GM21528 (cell line): Measurements from ENCODE around the gene ZNF346.
"Not testable (repeated sequence)": the region's sequence is repeated elsewhere in the genome, so short reads cannot be mapped to it uniquely, and the experiment has no call there.

Experiments
- ATAC-seq: cut with Tn5 transposase; IDR thresholded peaks from one replicate; pipeline ENCODE4 v1.9.1; 2021; ENCODE audit warnings: mild to moderate bottlenecking, moderate library complexity; ENCODE audit not compliant: unreplicated experiment, low FRiP score

Gene ZNF346, protein sequence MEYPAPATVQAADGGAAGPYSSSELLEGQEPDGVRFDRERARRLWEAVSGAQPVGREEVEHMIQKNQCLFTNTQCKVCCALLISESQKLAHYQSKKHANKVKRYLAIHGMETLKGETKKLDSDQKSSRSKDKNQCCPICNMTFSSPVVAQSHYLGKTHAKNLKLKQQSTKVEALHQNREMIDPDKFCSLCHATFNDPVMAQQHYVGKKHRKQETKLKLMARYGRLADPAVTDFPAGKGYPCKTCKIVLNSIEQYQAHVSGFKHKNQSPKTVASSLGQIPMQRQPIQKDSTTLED

DNA sequence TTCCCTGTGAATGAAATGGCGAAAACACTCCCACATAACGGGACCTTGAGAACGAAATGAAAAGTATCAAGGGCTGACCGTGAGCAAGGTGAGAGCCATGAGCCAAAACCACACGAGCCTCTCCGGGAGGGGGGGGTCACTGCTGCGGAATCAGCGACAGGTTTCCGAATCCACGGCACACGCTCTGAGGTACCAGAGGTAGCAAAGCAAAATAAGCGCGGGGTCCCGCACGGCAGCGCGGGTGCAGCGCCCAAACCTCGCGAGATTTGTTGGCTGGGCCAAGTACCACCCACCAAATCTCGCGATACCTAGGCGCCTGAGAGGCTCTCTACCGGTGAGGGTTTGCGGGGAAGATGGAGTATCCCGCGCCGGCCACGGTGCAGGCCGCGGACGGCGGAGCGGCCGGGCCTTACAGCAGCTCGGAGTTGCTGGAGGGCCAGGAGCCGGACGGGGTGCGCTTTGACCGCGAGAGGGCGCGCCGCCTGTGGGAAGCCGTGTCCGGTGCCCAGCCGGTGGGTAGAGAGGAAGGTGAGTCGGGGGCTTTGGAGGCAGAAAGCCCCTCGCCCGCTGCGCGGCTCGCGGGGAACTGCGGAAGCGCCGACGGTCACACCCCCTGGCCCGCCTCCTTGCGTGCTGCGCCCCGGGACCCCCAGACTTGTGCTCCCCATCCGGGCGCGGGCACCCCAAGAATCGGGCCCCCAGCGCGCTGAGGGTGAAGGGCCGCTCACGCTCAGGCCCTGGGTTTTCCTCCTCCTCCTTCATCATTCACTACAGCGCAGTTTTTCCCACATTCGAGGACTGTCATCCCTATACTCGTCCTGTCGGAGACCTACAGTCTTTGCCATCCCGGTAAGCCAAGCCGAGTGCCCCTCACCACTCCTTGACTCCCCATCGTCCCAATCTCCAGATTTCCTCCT lies at the start of gene ZNF346:
Gene ZNF346 (plus strand): TSS at position 311 of the 917 bp plus-strand sequence. CDS start 43 bp downstream, at position 354.
- peak; percentile 82 for ATAC-seq

DNA sequence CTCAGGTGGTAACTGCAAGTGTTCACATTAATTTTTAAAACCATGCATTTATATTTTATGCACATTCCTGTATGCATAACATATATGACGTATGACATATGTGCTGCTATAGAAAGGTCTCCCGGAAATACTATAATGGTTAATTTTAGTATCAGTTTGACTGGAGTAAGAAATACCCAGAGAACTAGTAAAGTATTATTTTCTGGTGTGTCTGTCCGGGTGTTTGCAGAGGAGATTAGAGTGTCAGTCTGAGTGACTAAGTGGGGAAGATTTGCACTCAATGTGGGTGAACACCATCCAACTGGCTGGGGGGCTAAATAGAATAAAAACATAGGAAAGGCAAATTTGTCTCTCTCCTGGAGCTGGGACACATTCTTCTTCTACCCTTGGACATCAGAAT lies 42.8 kb upstream of the ZNF346 start:
- ATAC-seq: no peak

DNA sequence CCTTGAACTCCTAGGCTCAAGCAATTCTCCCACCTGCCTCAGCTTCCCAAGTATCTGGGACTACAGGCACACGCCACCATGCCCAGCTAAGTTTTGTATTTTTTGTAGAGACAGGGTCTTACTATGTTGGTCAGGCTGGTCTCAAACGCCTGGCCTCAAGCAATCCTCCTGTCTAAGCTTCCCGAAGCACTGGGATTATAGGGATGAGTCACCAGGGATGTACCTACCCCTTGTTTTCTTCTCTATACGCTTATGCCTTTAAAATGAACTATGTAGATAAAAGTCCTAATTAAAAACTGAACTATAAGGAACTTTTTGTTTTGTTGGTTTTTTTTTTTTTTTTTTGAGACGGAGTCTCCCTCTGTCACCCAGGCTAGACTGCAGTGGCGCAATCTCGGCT lies 41.7 kb upstream of the ZNF346 start:
- no peak for ATAC-seq

DNA sequence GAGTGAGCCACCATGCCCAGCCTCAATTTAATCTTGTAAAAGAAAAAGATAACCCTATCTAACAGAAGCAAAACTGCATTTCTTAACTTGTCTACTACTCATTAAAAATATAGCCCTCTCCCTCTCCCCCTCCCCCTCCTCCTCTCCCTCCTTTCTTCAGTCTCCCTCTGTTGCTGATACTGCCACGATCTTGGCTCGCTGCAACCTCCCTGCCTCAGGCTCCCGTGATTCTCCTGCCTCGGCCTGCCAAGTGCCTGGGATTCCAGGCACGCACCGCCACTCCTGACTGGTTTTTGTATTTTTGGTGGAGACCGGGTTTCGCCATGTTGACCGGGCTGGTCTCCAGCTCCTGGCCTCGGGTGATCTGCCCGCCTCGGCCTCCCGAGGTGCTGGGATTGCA lies 39.4 kb upstream of the ZNF346 start:
- not testable (repeated sequence) for ATAC-seq

DNA sequence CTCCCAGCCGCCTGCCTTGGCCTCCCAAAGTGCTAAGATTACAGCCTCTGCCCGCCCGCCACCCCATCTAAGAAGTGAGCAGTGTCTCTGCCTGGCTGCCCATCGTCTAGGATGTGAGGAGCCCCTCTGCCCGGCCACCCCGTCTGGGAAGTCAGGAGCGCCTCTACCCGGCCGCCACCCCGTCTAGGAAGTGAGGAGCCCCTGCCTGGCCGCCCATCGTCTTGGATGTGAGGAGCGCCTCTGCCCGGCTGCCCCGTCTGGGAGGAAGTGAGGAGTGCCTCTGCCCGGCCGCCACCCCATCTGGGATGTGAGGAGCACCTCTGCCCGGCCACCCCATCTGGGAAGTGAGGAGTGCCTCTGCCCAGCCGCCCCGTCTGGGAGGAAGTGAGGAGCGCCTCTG lies 38.9 kb upstream of the ZNF346 start:
- ATAC-seq: not testable (repeated sequence)

DNA sequence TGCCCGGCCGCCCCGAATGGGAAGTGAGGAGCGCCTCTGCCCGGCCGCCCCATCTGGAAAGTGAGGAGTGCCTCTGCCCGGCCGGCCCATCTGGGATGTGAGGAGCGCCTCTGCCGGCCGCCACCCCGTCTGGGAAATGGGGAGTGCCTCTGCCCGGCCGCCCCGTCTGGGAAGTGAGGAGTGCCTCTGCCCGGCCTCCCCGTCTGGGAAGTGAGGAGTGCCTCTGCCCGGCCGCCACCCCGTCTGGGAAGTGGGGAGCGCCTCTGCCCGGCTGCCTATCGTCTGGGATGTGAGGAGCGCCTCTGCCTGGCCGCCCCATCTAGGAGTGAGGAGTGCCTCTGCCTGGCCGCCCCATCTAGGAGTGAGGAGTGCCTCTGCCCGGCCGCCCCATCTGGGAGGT lies 38.3 kb upstream of the ZNF346 start:
- not testable (repeated sequence) for ATAC-seq

DNA sequence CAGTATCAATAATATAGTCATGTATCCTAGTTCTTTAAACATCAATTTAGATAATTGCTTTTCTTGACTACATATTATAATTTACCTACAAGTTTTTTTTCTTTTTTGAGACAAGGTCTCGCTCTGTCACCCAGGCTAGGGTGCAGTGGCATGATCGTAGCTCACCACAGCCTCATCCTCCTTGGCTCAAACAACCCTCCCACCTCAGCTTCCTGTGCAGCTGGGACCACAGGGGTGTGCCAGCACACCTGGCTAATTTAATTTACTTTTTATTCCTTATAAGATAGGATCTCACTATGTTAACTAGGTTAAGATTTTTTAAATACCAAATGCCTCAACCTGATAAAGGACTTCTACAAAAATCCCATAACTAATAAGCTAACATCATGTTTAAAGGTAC lies 37.0 kb upstream of the ZNF346 start:
- peak; percentile 81 for ATAC-seq

DNA sequence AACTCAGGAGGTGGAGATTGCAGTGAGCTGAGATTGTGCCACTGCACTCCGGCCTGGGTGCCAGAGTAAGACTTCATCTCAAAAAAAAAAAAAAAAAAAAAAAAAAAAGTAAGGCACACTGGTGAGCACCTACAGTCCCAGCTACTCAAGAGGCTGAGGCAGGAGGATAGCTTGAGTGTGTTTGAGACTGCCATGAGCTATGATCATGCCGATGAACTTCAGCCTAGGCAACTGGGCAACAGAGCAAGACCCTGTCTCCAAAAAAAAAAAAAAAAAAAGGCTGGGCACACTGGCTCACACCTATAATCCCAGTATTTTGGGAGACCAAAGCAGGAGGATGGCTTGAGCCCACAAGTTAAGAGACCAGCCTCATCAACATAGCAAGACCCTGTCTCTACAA lies 36.2 kb upstream of the ZNF346 start:
- no peak for ATAC-seq

DNA sequence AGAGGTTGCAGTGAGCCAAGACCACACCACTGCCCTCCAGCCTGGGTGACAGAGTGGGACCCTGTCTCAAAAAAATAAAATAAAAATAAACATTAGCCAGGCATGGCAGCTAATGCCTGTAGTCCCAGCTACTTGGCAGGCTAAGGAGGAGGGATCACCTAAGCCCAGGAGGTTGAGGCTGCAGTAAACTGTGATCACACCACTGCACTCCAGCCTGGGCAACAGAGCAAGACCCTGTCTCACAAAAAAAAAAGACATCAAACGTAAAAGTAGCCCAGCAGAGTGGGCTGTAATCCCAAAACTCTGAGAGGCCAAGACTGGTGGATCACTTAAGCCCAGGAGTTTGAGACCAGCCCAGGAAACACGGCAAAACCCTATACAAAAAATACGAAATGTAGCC lies 34.9 kb upstream of the ZNF346 start:
- ATAC-seq: no peak

DNA sequence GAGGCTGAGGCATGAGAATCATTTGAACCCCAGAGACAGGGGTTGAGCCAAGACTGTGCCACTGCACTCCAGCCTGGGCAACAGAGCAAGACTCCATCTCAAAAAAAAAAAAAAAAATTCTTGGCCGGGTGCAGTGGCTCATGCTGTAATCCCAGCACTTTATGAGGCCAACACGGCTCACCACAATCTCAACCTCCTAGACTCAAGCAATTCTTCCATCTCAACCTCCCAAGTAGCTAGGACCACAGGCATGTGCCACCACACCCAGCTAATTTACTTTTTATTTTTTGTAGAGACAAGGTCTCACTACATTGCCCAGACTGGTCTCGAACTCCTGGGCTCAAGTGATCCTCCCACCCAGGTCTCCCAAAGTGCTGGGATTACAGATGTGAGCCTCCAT lies 29.4 kb upstream of the ZNF346 start:
- not testable (repeated sequence) for ATAC-seq

DNA sequence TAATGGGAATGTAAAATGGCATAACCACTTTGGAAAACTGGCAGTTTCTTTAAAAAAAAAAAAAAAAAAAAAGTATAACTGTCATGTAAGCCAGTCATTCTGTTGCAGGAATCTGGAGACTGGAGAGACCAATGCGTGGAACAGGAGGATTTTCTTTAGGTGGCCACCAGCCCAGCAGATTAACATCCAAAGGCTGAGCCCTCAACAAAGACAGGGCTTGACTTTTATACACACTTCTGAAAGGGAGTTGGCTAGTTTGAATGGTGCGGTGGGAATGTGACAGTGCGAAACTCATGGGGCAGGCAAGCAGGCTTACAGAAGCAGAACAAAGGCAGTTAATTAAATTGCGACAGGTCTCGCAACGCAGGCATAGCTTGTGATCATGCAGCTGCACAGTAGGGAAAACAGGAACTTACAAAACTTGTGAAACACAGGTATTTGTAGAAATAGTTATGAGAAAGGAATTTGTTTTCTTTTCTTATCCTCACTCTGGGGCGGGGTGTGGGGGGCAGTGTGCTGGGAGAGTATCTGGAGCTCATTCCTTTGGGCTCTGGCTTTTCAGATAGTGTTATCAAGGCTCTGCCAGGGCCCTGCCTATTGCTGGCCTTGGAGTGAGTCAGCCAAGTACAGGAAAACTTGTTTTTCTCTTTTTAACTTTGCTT lies 27.9 kb upstream of the ZNF346 start:
- no peak for ATAC-seq

DNA sequence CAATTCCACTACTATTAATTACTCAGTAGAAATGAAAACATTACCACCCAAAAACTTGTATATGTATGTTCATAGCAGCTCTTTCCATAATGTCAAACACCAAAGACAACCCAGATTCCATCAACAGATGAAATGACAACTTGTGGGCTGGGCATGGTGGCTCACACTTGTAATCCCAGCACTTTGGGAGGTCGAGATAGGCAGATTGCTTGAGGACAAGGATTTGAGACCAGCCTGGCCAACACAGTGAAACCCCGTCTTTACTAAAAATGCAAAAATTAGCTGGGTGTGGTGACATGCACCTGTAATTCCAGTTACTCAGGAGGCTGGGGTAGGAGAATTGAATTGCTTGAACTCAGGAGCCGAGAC lies 27.4 kb upstream of the ZNF346 start:
- ATAC-seq: no peak

DNA sequence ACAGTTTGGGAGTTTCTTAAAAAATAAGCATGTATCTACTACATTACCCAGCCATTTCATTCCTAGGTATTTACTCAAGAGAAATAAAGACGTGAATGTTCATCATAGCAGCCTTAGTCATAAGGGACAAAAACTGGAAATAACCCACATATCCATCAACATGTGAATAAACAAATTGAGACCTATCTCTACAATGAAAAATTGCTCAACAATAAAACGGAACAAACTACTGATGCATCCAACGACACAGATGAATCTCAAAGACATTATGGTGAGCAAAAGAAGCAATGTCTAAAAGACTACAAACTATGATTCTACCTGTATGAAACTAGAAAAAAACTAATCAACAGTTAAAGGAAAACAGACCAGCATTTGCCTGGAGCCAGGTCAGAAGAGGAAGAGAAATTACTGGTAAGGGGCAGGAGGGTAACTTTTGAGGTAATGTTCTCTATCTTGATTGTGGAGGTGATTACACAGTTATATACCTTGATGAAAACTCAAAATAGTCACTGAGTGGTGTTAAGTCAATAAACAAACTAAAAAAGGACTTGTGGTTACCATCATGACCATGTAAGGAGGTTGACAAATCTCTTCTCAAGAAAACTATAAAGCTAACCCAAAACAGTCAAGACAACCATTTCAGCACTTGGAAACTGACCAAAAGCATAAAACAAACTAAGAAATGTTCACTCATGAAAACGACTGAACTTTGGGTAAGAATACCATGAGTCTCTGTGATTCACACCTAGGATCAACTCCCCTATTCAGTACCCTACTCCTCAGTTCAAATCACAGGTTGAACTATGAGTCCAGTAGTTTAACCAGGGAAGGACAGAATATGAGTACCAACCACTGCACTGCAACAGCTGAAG lies 26.4 kb upstream of the ZNF346 start:
- ATAC-seq: peak; percentile 44

DNA sequence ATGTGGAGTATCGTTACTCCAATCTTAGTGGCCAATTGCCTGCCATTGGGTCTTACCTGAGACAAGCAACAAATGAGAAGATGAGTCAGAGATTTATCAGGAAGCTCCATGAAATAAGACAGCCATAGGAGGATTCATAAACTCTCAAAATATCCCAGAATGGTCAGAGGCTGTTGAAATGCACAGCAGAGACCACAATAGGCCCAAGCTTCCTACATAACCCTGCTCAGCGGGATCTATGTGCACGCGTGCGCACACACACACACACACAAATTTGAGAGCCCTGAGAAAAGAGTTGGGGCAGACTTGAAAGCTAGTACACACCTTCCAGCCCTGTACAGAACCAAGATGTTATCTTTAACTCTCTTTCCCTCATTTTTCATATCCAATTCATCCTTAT lies 25.7 kb upstream of the ZNF346 start:
- no peak for ATAC-seq

DNA sequence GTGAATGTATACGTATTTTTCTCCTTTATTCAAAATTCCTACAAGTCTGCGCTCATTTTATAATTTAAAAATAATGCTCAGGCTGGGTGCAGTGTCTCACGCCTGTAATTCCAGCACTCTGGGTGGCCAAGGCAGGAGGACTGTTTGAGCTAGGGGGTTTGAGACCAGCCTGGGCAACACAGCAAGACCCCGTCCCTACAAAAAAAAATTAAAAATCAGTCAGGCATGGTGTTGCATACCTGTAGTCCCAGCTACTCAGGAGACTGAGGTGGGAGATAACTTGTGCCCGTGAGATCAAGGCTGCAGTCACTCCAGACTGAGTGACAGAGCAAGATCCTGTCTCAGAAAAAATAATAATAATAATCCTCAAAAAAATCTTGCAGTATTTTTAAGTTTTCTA lies 23.7 kb upstream of the ZNF346 start:
- ATAC-seq: no peak

DNA sequence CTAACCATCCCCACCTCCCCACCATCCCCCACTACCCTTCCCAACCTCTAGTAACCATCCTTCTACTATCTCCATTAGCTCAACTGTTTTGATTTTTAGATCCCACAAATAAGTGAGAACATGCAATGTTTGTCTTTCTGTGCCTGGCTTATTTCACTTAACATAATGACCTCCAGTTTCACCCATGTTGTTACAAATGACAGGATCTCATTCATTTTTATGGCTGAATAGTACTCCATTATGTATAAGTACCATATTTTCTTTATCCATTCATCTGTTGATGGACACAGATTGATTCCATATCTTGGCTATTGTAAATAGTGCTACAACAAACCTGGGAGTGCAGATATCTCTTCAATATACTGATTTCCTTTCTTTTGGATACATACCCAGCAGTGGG lies 23.0 kb upstream of the ZNF346 start:
- ATAC-seq: not testable (repeated sequence)

DNA sequence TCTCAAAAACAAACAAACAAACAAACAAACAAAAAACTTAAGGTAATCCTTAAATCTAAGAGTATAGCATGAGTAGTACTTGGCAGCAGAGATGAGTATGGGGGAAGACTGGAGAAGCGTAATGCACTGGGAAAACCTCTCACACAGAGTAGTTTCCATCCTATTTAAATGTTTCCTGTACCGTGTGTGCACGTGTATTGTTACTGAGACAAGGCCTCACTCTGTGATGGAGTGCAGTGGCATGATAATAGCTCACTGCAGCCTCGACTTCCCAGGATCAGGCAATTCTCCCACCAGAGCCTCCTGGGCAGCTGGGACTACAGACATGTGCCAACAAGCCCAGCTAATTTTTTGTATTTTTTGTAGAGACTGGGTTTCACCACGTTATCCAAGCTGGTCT lies 18.8 kb upstream of the ZNF346 start:
- no peak for ATAC-seq

DNA sequence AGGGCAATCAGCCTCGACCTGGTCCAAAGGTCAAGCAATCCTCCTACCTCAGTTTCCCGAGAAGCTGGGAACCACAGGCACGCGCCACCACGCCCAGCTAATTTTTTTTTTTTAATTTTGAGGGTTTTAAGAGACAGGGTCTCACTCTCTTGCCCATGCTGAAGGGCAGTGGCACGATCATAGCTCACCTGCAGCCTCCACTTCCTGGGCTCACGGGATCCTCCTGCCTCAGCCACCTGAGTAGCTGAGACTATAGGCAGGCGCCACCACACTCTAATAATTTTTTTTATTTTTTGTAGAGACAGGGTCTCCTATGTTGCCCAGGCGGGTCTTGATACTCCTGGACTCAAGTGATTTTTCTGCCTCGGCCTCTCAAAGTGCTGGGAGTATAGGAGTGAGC lies 17.5 kb upstream of the ZNF346 start:
- ATAC-seq: no peak

DNA sequence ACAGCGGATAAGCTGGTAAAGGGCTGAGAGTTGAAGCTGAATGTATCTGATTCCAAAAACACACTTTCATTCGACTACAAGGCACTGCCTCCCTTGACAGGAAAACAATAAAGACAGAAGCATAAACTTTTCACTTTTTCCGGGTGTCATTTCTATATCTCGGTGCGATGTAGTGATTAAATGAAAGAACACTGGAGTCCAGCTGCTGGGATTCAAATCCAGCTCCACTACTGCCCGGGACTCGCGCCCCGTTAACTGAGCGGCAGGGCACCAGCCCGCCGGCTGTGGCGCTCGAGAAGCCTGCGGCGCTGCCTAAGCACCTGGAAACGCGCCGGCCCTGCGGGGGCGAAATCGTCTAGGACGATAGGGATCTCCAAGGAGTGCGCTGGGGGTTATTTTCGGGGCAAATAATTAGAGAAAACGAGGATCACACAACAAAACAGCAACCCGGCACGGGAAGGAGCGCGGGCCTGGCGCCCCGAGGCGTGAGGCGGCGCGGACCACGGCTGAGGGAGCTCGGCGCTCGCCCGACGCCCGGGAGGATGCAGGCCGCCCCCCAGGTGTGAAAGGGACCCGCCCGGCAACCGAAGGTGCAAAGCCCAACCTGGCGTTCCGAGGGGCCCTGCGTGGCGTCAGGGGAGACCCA lies 16.8 kb upstream of the ZNF346 start:
- peak; percentile 51 for ATAC-seq
